Lower leg skin (tissue), 4 donors: ENCODE data around the gene CREB3. TPM values are rescaled to one million over a fixed set of nuclear protein-coding genes. Genes with fewer than 3 reads are reported as not detected.

Source experiments
- DNase-seq, 2 donors: peaks; one replicate each; pipeline ENCODE4 v3.0.0-alpha.2; 2019; ENCODE audit warnings: low spot score in 2 of 2
- H3K4me3 ChIP-seq: fragments of 200-600 bp; sonication (generic); 2 replicates; pipeline ENCODE4 v1.5.1; 2017; ENCODE audit warnings: mild to moderate bottlenecking, low read depth; ENCODE audit not compliant: poor library complexity, severe bottlenecking
- CTCF ChIP-seq, 3 donors: fragments of 450-650 bp; IDR thresholded peaks; one replicate each; pipeline ENCODE4 v1.5.1; 2016; ENCODE audit warnings: antibody characterized with exemption in 3 of 3, mild to moderate bottlenecking in 3 of 3, moderate library complexity in 2 of 3
- POLR2A ChIP-seq, 2 donors: fragments of 450-650 bp; IDR thresholded peaks; one replicate each; pipeline ENCODE4 v1.6.1; 2016 to 2017; ENCODE audit warnings: antibody characterized with exemption in 2 of 2, mild to moderate bottlenecking in 1 of 2, moderate library complexity in 1 of 2
- WGBS, 2 donors: methylation state at CpG; one replicate each; pipeline ENCODE4 v1.1.5; 2018; 5-methylcytosine and 5-hydroxymethylcytosine counted together
- intact Hi-C: fragments of 100-400 bp; cut with DNase I; formaldehyde crosslinking; loops from one replicate; pipeline ENCODE4 v1.15.0; 2023; ENCODE audit warnings: low total_unique reads
- total RNA-seq, 4 donors: library from RNA; depleted of rRNA; stranded (reverse); fragments of >200 nt; gene quantifications; one replicate each; pipeline ENCODE4 v1.1.0, GENCODE V29; 2016

CREB3 gene
- total RNA-seq, 4 donors from 2014 or later = 18.2 to 26.6 (median 20.5) TPM

DNA sequence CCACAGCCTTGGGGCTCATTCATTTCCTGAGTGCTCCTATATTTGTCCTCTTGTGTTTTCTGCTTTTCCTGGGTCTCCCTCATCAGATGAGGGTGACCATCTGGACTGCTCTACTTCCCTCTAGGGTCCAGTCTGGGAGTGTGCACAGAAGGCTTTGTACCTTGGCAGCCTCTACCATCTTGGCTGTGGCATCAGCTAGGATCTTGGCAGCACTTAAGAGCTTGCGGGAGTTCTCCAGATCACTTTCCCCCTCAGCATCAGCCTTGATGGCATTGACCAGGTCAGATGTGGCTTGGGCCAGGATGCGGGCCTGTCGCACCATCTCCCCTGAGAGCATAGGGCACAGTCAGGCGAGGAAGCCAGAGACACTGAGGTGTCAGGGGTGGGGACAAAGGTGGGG, 16.2 kb upstream of the CREB3 start:
- 86 to 94% methylated on average over 4 of the region's 4 CpGs for WGBS, 2 donors
- no peak overlapping the region for H3K4me3 ChIP-seq
- TF ChIP-seq POLR2A (IDR thresholded peaks at IDR 0.05) (no peak), CTCF (IDR thresholded peaks at IDR 0.05) (no peak)
- intact Hi-C loops = no loop called here
- no peak for DNase-seq

DNA sequence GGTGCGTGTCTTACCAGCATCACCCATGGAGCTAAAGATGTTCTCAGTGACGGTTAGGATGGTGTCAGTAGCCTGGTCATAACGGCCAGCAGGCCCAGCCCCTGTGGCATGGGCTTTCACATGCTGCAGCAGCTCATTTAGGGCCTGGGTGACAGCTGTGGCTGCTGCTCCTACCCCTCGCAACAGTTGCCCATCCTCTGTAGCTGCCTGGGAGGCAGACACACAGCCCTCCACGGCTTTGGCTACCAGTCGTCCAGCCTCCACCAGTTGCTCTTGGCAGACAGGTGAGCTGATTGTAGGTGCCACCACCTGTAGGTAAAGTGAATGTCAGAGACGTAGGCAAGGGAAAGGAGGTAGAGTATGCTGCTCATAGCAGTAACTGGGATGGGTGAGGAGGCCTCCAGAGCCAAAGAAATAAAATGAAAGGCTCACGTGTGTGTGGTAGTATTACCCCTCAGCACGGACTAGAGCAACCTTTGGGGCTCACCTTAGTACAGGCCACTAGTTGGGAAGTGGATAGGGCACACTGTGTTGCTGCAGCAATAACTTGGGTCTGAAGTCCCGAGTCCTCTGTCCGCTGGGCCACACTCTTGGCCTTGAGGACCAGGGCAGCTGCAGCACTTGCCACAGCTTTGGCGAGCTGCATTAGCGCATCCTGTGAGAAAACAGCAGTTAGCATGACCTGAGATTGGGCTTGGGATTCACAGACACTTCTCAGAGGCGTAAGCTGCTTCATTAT, 15.2 kb upstream of the CREB3 start:
- intact Hi-C loops = no loop called here
- no peak for DNase-seq
- no peak overlapping the region for H3K4me3 ChIP-seq
- 90 to 91% methylated on average over 14 of the region's 14 CpGs for WGBS, 2 donors
- no peak for TF ChIP-seq CTCF (IDR thresholded peaks at IDR 0.05)
- no peak for TF ChIP-seq POLR2A (IDR thresholded peaks at IDR 0.05)

DNA sequence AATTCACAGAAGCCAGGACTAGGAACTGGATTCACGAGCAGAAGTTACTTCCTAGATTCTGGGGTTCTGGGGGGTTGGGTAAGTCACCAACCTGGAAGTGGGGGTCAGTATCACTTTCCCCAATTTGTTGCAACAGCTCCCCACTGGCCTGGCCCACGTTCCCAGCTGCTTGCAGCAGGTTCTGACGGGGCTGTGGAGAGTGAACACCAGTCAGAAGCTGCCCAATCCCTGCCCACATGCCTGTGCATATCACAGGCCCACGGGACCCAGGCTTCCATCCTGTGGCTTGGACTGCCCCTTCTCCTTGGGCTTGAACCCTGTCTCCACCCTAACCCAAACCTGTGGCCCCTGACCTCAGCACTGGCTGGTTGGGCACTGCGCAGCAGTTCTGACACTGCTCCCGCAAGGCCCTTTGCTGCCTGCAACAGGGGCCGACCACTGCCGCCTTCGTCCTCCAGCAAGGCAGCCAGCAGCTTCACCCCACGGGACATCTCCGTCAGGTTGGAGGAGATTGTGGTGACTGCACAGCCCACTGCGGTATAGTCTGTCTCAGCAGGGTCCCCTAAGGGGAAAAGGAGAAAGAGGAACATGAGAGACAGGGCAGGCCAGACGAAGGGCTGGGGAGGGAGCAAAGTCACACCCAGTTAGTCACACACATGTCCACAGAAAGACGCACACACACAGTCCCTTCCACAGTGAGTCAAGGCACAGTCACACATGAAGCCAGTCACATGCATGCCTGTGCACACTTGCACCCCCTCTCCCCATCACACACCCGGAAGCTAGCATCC, 13.6 kb upstream of the CREB3 start:
- H3K4me3 ChIP-seq = no peak overlapping the region
- TF ChIP-seq POLR2A (IDR thresholded peaks at IDR 0.05) = no peak
- no peak for TF ChIP-seq CTCF (IDR thresholded peaks at IDR 0.05)
- WGBS, 2 donors = 86 to 88% methylated on average over 15 of the region's 15 CpGs
- DNase-seq = no peak
- intact Hi-C loops = no loop called here

GRCh38 chr9:35719546-35719945, 12.9 kb upstream of the CREB3 start:
- no peak for DNase-seq
- no peak overlapping the region for H3K4me3 ChIP-seq
- TF ChIP-seq POLR2A (IDR thresholded peaks at IDR 0.05) (no peak), CTCF (IDR thresholded peaks at IDR 0.05) (no peak)
- WGBS, 2 donors = 96% methylated on average over 4 of the region's 4 CpGs
- intact Hi-C loops = no loop called here

GRCh38 chr9:35723426-35723825, 9.0 kb upstream of the CREB3 start:
- no peak overlapping the region for H3K4me3 ChIP-seq
- 84 to 89% methylated on average over 2 of the region's 2 CpGs for WGBS, 2 donors
- no peak for DNase-seq
- TF ChIP-seq POLR2A (IDR thresholded peaks at IDR 0.05) (no peak), CTCF (IDR thresholded peaks at IDR 0.05) (no peak)
- intact Hi-C loops = loop anchor here (10.0 kb wide), 1 partner anchor 49 kb away; the partner anchor contains the start of gene CA9
